SU-DHL-6 (cell line): ENCODE data around the gene TMEM116.
"Not testable (repeated sequence)": the region's sequence is repeated elsewhere in the genome, so short reads cannot be mapped to it uniquely, and the experiment has no call there.

Experiments
- H2AFZ ChIP-seq: fragments of 200-600 bp; sonication (generic); 2 replicates; pipeline ENCODE4 v1.6.1; 2014; ENCODE audit warnings: low read depth, mild to moderate bottlenecking, moderate library complexity, mixed read lengths, antibody characterized with exemption, low read length; ENCODE audit not compliant: severe bottlenecking
- H3F3A ChIP-seq: fragments of 200-600 bp; shearing (Covaris generic); 2 replicates; pipeline ENCODE4 v1.6.0; 2016; ENCODE audit warnings: antibody characterized with exemption, mild to moderate bottlenecking; ENCODE audit not compliant: insufficient read depth
- H3K27ac ChIP-seq: fragments of 200-600 bp; sonication (generic); 2 replicates; pipeline ENCODE4 v1.5.1; 2016; ENCODE audit warnings: low read depth, mild to moderate bottlenecking, low read length, moderate library complexity, mixed read lengths
- H3K27me3 ChIP-seq: fragments of 200-600 bp; sonication (generic), shearing (Covaris generic); 2 replicates; pipeline ENCODE4 v1.6.0; 2014; ENCODE audit warnings: mild to moderate bottlenecking, low read length
- H3K36me3 ChIP-seq: fragments of 200-600 bp; sonication (generic); 2 replicates; pipeline ENCODE4 v1.6.1; 2014; ENCODE audit warnings: mild to moderate bottlenecking, low read length, mixed read lengths
- H3K4me2 ChIP-seq: fragments of 300-600, 200-600 bp; shearing (Covaris generic), sonication (generic); 2 replicates; pipeline ENCODE4 v1.6.0; 2014; ENCODE audit warnings: low read length, low read depth, mild to moderate bottlenecking; ENCODE audit not compliant: poor library complexity, severe bottlenecking
- H3K4me3 ChIP-seq: fragments of 200-600 bp; sonication (generic); 2 replicates; pipeline ENCODE4 v1.5.1; 2014; ENCODE audit warnings: antibody characterized with exemption, low read length, mild to moderate bottlenecking, mixed read lengths; ENCODE audit not compliant: insufficient read depth, poor library complexity, severe bottlenecking
- H3K79me2 ChIP-seq: fragments of 200-600 bp; sonication (generic); 2 replicates; pipeline ENCODE4 v1.6.1; 2014; ENCODE audit warnings: mild to moderate bottlenecking, low read length, moderate library complexity; ENCODE audit not compliant: insufficient read depth
- H3K9ac ChIP-seq: fragments of 200-600 bp; sonication (generic); 2 replicates; pipeline ENCODE4 v1.7.0; 2014; ENCODE audit warnings: mild to moderate bottlenecking, low read length
- H3K9me2 ChIP-seq: fragments of 200-600 bp; sonication (generic); replicated peaks from 2 replicates; pipeline ENCODE4 v1.6.1; 2014; ENCODE audit warnings: low read length; ENCODE audit not compliant: insufficient read depth
- H3K9me3 ChIP-seq: fragments of 200-600 bp; sonication (generic); 2 replicates; pipeline ENCODE4 v1.6.1; 2014; ENCODE audit warnings: low read length, mixed read lengths; ENCODE audit not compliant: insufficient read depth
- H4K20me1 ChIP-seq: fragments of 200-600 bp; sonication (generic); 2 replicates; pipeline ENCODE4 v1.6.1; 2014; ENCODE audit warnings: low read depth, mild to moderate bottlenecking, antibody characterized with exemption, low read length, moderate library complexity, mixed read lengths
- CTCF ChIP-seq: fragments of 200-600 bp; sonication (generic); IDR thresholded peaks from one replicate; pipeline ENCODE4 v1.5.1; 2017; ENCODE audit warnings: antibody characterized with exemption, mild to moderate bottlenecking, low read length, moderate library complexity; ENCODE audit not compliant: insufficient read depth, poor library complexity, severe bottlenecking
- EZH2phosphoT487 ChIP-seq: fragments of 200-600 bp; sonication (generic), shearing (Covaris generic); conservative IDR thresholded peaks from 2 replicates; pipeline ENCODE4 v1.6.1; 2018; ENCODE audit warnings: mild to moderate bottlenecking, antibody characterized with exemption, low read length, moderate library complexity, mixed read lengths

Gene TMEM116

GRCh38 chr12:112004041-112004440 lies 8.9 kb downstream of the TMEM116 start:
- Histone ChIP-seq H2AFZ (no peak overlapping the region), H3K9ac (no peak overlapping the region), H3K36me3 (peaks cover 13% of the 10 kb centered on the region; the same call in 1 of the 2 replicates), H3K4me3 (no peak overlapping the region), H3K4me2 (no peak overlapping the region), H4K20me1 (no peaks in the 10 kb centered on the region), H3F3A (peaks cover 5% of the 10 kb centered on the region), H3K9me2 (no peaks in the 10 kb centered on the region), H3K27ac (no peak overlapping the region), H3K79me2 (no peaks in the 10 kb centered on the region), H3K27me3 (no peaks in the 10 kb centered on the region), H3K9me3 (no peaks in the 10 kb centered on the region)
- TF ChIP-seq CTCF, result no peak
- TF ChIP-seq EZH2phosphoT487, result no peak

- Histone ChIP-seq H4K20me1 (no peaks in the 10 kb centered on the region), H3K9me3 (no peaks in the 10 kb centered on the region), H3K79me2 (no peaks in the 10 kb centered on the region), H2AFZ (no peak overlapping the region), H3F3A (0 out of 2 replicates have a peak, but pooled peaks cover 4% of the 10 kb centered on the region), H3K9me2 (no peaks in the 10 kb centered on the region), H3K9ac (no peak overlapping the region), H3K4me3 (no peak overlapping the region), H3K27ac (no peak overlapping the region), H3K4me2 (no peak overlapping the region), H3K27me3 (no peaks in the 10 kb centered on the region), H3K36me3 (peaks cover 16% of the 10 kb centered on the region; the same call in 1 of the 2 replicates)
- TF ChIP-seq EZH2phosphoT487, result no peak
- no peak for TF ChIP-seq CTCF
These were observed 11.4 kb downstream of the TMEM116 start for GRCh38 chr12:112001576-112001975.

GRCh38 chr12:112000820-112001219 lies 12.1 kb downstream of the TMEM116 start:
- Histone ChIP-seq H3F3A (0 out of 2 replicates have a peak, but pooled peaks cover 4% of the 10 kb centered on the region), H3K36me3 (peaks cover 19% of the 10 kb centered on the region; the same call in 1 of the 2 replicates), H3K4me2 (no peak overlapping the region), H3K27ac (no peak overlapping the region), H4K20me1 (peaks cover 7% of the 10 kb centered on the region; the same call in 1 of the 2 replicates), H2AFZ (no peak overlapping the region), H3K4me3 (no peak overlapping the region), H3K9me2 (no peaks in the 10 kb centered on the region), H3K79me2 (no peaks in the 10 kb centered on the region), H3K9ac (no peak overlapping the region), H3K9me3 (no peaks in the 10 kb centered on the region), H3K27me3 (no peaks in the 10 kb centered on the region)
- no peak for TF ChIP-seq EZH2phosphoT487
- TF ChIP-seq CTCF, result no peak

- H3K27ac ChIP-seq, H3K4me3 ChIP-seq, H3K27me3 ChIP-seq, H4K20me1 ChIP-seq, H3K4me2 ChIP-seq, H3K9ac ChIP-seq, H3F3A ChIP-seq, H3K9me2 ChIP-seq, H3K79me2 ChIP-seq, H3K9me3 ChIP-seq, H2AFZ ChIP-seq: not testable (repeated sequence)
- H3K36me3 ChIP-seq, result peaks cover 15% of the 10 kb centered on the region; the same call in 1 of the 2 replicates
These were observed 13.8 kb downstream of the TMEM116 start for GRCh38 chr12:111999129-111999528.
